ENCODE results near the gene COLGALT1.

DNA sequence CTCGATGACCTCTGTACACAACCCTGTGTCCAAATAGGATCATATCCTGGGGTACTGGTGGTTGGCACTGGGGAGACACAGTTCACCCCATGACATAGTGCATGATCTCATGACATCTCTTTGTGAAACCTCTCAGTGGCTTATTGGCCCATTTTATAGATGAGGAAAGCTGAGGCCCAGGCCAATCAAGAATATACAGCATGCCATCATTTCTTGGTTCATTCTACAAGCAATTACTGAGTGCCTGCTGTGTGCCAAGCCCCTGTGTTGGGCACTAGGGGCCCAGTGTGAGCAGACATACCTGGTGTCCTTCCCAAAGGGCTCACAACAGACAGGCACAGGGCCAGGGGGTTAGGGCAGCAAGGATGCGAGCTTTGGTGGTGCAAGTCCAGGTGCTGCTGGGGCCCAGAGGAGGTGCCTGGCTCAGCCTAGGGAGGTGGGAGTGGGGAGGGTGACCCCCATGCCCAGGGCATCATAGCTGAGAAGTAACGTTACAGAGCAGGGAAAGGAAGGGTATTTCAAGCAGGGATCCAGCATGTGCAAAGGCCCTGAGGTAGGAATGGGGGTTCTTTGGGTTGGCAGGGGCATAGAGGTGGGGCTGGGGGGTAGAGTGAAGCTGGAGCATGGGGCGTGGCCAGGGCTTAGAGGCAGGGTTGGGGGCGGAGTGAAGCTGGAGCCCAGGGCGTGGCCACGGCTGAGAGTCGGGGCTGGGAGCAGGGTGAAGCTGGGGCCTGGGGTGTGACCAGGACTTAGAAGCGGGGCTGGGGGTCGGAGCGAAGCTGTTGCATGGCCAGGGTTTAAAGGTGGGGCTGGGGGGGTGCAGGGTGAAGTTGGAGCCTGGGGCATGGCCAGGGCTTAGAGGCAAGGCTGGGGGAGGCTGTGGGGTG is 20.7 kb downstream of the COLGALT1 start:
- TF ChIP-seq, protein P1, sequence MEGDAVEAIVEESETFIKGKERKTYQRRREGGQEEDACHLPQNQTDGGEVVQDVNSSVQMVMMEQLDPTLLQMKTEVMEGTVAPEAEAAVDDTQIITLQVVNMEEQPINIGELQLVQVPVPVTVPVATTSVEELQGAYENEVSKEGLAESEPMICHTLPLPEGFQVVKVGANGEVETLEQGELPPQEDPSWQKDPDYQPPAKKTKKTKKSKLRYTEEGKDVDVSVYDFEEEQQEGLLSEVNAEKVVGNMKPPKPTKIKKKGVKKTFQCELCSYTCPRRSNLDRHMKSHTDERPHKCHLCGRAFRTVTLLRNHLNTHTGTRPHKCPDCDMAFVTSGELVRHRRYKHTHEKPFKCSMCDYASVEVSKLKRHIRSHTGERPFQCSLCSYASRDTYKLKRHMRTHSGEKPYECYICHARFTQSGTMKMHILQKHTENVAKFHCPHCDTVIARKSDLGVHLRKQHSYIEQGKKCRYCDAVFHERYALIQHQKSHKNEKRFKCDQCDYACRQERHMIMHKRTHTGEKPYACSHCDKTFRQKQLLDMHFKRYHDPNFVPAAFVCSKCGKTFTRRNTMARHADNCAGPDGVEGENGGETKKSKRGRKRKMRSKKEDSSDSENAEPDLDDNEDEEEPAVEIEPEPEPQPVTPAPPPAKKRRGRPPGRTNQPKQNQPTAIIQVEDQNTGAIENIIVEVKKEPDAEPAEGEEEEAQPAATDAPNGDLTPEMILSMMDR (IDR thresholded peaks at IDR 0.05) = no peak
- TF ChIP-seq EZH2 (IDR thresholded peaks at IDR 0.05) (no peak), EZH2phosphoT487 (IDR thresholded peaks at IDR 0.05) (no peak)

Measured in neural progenitor cell (in vitro differentiated cells).